Type B pancreatic cell (in vitro differentiated cells): Measurements from ENCODE around the gene ZC3H7A. TPM values are rescaled to one million over a fixed set of nuclear protein-coding genes. Genes with fewer than 3 reads are reported as not detected.

ENCODE experiments used
- DNase-seq: peaks from one replicate; pipeline ENCODE4 v3.0.0; 2021; ENCODE audit warnings: mixed read lengths; ENCODE audit not compliant: unreplicated experiment; ENCODE audit errors: extremely low spot score
- H3K27ac Mint-ChIP-seq: 2 replicates; pipeline ENCODE4 v1.8.0; 2021; ENCODE audit warnings: mild to moderate bottlenecking, mixed read lengths
- H3K27me3 Mint-ChIP-seq: 2 replicates; pipeline ENCODE4 v1.8.0; 2021; ENCODE audit warnings: mixed read lengths
- H3K36me3 Mint-ChIP-seq: 2 replicates; pipeline ENCODE4 v1.8.0; 2021; ENCODE audit warnings: mixed read lengths
- H3K4me1 Mint-ChIP-seq: one replicate; pipeline ENCODE4 v1.8.0; 2021; ENCODE audit warnings: mixed read lengths; ENCODE audit not compliant: unreplicated experiment
- H3K4me3 Mint-ChIP-seq: 2 replicates; pipeline ENCODE4 v1.8.0; 2021; ENCODE audit warnings: mild to moderate bottlenecking, mixed read lengths
- H3K9me3 Mint-ChIP-seq: 2 replicates; pipeline ENCODE4 v1.8.0; 2021; ENCODE audit warnings: mixed read lengths
- CTCF ChIP-seq: fragments of 200-600 bp; sonication (generic); conservative IDR thresholded peaks from 2 replicates; pipeline ENCODE4 v1.5.0; 2021; ENCODE audit warnings: antibody characterized with exemption, mild to moderate bottlenecking
- total RNA-seq: library from RNA; stranded (reverse); gene quantifications from 2 replicates; pipeline ENCODE4 v1.2.1, GENCODE V29; 2021; ENCODE audit warnings: low replicate concordance

Gene ZC3H7A
- total RNA-seq, 1 donor from 2014 or later: 67.5 TPM

- Mint-ChIP-seq H3K9me3 (no peaks in the 10 kb centered on the region), H3K27me3 (no peaks in the 10 kb centered on the region), H3K4me3 (no peak overlapping the region), H3K4me1 (peaks cover 21% of the 10 kb centered on the region), H3K36me3 (peaks cover 18% of the 10 kb centered on the region), H3K27ac (no peak overlapping the region)
- no peak for TF ChIP-seq CTCF
- DNase-seq: no peak
Measured at GRCh38 chr16:11712122-11712521, 84.9 kb downstream of the ZC3H7A start.

- TF ChIP-seq CTCF: no peak
- H3K27ac Mint-ChIP-seq: no peak overlapping the region
- peaks cover 18% of the 10 kb centered on the region for H3K36me3 Mint-ChIP-seq
- no peak overlapping the region for H3K4me3 Mint-ChIP-seq
- no peaks in the 10 kb centered on the region for H3K9me3 Mint-ChIP-seq
- H3K27me3 Mint-ChIP-seq: no peaks in the 10 kb centered on the region
- peaks cover 19% of the 10 kb centered on the region for H3K4me1 Mint-ChIP-seq
- DNase-seq: no peak
Measured at GRCh38 chr16:11711662-11712061, 85.4 kb downstream of the ZC3H7A start.

- no peaks in the 10 kb centered on the region for H3K27me3 Mint-ChIP-seq
- no peak overlapping the region for H3K4me3 Mint-ChIP-seq
- peaks cover 12% of the 10 kb centered on the region for H3K4me1 Mint-ChIP-seq
- H3K9me3 Mint-ChIP-seq: no peaks in the 10 kb centered on the region
- peaks cover 17% of the 10 kb centered on the region for H3K36me3 Mint-ChIP-seq
- DNase-seq: no peak
- no peak overlapping the region for H3K27ac Mint-ChIP-seq
- no peak for TF ChIP-seq CTCF
Measured at GRCh38 chr16:11708421-11708820, 88.6 kb downstream of the ZC3H7A start.

GRCh38 chr16:11707679-11708197 lies 89.3 kb downstream of the ZC3H7A start:
- Mint-ChIP-seq H3K4me3 (no peak overlapping the region), H3K4me1 (peaks cover 12% of the 10 kb centered on the region), H3K36me3 (peaks cover 17% of the 10 kb centered on the region), H3K27ac (no peak overlapping the region), H3K27me3 (no peaks in the 10 kb centered on the region), H3K9me3 (no peaks in the 10 kb centered on the region)
- DNase-seq: no peak
- TF ChIP-seq CTCF: no peak

- Mint-ChIP-seq H3K36me3 (peaks cover 22% of the 10 kb centered on the region), H3K9me3 (no peaks in the 10 kb centered on the region), H3K4me3 (no peak overlapping the region), H3K4me1 (peaks cover 12% of the 10 kb centered on the region), H3K27me3 (no peaks in the 10 kb centered on the region), H3K27ac (no peak overlapping the region)
- TF ChIP-seq CTCF: no peak
- no peak for DNase-seq
Measured at GRCh38 chr16:11706180-11706742, 90.8 kb downstream of the ZC3H7A start.
